Activated T-helper 1 cell treated with anti-CD3 and anti-CD28 coated beads, Interleukin-2, amount 50 U/mL, for 16 hours (primary cell): Measurements from ENCODE around the gene PEG3.
"Not testable (repeated sequence)": the region's sequence is repeated elsewhere in the genome, so short reads cannot be mapped to it uniquely, and the experiment has no call there.

Experiments
- DNase-seq, 2 donors: peaks; one replicate each; pipeline ENCODE4 v3.0.0-alpha.2; 2020; ENCODE audit warnings: low read depth in 1 of 2, low spot score in 1 of 2

Gene PEG3

DNA sequence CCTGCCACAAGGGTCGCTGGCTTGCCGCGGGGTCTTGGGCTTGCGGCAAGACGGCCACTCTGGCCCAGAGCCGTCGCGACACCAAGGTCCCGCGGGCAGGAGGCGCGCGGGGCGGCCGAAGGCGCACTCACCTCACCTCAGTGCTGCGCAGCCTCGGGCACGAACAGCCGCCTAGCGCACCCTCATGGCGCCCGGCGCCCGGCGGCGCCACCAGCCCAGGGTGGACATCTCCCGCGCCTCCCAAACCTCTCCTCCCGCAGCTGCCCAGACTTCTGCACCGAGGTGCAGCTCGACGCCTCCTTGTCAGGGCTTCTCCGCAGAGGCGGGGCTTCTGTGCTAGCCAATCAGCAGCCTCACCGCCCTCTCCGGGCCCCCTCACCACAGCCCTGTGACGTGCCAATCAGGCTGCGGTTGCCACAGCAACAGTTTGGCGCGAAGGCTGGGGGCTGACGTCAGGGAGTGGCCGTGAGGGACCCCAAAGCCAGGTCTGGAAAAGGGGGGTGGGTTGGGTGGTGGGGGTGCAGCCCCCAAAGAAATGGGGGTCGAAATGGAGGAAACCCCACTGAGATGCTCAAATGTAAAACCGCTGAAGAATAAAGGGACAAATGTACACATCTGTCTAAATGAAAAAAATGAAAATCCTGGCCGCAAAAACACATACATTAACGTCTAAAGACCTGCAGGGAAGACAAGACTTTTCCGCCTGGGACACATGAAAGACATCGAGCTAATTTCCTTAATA lies at the start of gene PEG3, which contains the start of gene ZIM2:
Gene PEG3 (minus strand): TSS at position 276 of the 742 bp plus-strand sequence. CDS start 16,071 bp downstream, outside the sequence.
Gene ZIM2 (minus strand): TSS at position 276 of the 742 bp plus-strand sequence. CDS start 16,449 bp downstream, outside the sequence.
- no peak for DNase-seq

DNA sequence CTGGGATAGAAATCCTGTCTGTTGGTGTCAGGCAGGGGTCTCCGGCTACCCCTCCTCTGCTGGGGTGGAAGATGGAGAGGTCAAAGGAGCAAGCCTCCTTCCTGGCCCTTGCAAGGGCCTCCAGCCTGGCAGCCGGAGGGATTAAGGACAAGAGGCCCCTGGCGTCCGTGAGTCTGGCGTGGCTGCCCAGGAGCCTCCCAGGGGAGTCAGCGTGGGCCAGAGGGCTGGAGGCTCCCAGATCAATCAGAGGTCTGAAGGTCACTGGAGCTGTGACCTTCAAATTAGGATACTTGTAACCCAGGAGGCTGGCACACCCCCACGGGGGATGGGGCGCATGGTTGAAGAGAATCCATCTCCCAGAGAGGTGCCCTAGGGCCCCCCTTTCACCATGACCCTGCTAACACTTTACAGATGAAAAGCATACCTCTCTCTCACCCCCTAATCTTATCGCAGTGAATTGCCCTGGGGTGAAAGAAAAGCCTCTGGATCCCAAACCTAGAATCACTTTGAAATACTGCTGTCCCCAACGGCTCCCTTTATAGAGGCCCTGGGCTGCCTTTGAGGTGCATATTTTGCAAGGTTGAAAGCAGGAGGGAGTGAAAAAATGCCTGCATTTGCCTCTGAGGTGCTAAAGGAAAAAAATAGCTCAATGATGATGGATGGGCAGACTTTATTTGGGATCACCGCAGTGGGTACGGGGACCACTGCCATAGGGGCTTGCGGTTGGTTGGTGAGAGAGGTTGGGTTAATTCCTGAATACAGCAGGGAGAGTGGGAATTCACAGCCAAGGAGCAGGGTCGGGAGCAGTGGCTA lies 44.9 kb upstream of the PEG3 start:
- DNase-seq = no peak

DNA sequence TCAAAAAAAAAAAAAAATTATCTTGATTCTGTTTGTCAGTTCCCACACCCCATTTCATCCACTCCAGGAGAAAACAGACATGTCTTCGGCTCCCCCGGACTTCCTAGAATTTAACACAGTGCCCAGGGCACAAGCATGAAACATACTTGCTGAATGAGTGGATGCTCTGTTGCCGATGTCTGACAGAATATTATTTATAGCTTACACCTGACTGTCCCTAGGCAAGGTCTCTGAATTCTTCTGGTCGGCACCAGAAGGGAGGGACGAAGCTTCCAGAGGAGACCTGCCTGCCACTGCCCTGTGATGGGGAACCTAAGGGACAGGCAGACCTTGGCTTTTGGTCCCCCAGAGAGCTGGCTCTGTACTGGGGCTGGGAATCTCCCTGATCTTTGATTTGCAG lies 43.9 kb upstream of the PEG3 start:
- no peak for DNase-seq

DNA sequence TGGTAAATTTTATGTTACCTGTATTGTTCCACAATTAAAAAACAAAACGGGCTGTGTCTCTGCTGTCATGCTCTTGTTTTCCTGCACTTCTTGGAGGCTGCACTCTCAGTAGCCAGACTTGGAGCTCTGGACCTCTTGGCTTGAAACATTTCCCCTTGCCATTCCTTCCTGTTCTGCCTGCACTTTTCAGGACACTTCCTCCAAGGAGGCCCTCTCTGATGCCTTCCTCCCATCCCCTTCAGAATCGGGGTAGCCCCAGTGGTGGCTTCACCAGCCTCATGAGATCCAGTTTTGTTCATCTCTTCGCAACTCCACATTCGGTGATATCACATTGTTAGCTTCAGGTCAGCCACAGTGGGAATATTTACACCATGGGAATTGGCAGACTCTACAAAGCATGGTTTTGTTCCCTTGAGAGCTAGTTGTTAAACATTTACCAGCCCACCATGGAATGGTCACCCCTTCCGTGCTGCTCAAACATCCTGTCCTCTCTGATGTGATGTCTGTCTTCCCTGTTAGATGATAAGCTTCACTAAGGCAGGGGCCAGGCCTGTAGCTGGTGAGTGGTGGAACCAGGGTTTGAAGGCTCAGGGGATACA lies 40.2 kb upstream of the PEG3 start:
- no peak for DNase-seq

DNA sequence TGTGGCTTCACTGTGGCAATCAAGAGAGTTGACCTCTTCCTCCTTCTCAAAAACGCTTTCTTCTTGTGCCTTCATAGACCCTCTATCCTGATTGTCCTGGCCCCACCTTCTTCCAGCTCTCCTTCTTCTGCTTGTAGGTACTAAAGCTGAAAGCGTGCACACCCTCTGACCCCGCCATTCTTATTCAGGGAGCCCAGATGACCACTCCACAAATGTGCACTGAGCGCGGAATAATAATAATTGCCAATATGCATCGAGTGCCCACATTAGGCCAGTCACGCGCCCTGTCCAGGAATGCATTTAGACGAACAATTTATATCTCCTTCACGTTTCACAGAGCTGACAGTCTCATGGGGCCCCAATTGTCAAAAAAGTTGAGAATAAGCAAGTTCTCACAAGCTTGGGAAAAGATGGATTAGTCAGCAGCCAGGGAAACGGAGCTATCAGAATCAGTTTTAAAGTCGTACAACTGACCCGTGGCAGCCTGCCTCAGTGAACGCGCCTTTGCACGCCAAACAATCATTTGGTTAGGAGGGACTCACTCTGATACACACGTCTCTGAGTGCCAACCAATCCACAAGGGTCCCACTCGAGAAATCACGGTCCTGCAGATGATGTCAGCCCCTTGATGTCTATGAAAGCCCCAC lies 36.7 kb upstream of the PEG3 start:
- DNase-seq = no peak

DNA sequence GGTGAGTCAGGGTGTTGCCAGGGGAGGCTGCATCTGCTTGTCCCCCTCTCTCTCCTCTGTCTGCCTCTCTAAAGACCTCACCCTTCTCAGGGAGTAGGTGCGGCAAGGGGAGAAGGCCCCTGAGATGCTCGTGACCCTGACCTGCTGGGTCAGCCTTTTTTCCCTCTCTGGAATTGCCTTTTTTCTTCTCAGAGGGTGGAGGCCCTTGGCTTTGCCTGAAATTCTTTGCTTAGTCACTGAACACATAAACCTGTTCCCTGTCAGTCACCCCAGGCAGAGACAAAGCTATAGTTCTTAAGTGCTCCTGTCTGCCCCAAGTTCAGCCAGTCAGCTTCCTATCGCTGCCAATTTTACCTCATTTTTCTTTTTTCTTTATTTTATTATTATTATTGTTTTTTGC lies 35.2 kb upstream of the PEG3 start:
- DNase-seq = no peak

DNA sequence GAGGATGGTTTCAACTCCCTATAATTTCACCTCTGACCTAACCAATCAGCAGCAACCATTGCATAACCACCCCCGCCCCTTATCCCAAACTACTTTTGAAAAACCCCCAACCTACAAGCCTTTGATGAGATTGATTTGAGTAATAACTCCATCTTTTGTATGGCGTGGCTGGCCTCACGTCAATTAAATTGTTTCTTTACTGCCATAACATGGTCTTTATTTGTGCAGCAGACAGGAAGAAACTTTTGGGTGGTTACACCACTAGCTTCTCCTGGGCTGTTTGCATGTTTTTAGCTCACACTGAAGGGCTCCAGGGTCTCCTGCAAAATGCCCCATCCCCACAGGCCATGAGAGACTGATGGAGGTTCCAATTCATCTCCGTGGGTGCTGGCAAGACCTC lies 34.0 kb upstream of the PEG3 start:
- no peak for DNase-seq

DNA sequence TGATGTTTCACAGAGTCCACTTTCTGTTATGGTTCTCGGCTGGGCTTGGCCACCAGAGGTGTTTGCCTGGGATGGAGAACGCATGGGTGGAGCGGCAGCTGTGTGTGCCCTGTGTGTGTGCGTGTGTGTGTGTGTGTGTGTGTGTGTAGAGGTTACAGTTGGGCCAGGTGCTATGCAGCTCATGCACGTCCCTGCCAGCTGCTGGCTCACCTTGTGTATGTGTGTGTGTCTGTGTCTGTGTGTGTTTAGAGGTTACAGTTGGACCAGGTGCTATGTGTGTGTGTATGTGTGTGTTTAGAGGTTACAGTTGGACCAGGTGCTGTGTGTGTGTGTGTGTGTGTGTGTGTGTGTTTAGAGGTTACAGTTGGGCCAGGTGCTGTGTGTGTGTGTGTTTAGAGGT lies 33.0 kb upstream of the PEG3 start:
- no peak for DNase-seq

DNA sequence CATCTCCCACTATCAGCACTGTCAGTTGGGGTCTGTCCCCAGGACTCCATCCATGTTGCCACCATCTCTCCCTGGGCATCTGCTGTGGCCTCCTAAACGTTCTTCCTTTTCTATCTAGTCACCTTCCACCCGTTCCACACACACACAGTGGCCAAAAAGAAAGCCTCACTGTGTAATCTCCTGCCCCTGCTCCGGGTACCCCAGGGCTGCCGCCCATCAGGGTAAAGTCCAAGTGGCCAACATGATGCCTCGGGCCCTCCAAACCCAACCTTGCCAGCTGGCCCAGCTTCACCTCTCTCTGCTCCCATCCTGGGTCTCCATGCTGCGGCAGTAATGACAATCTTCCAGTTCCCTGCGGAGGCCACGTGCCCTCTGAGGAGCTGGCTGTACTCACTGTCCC lies 29.4 kb upstream of the PEG3 start:
- DNase-seq = no peak

DNA sequence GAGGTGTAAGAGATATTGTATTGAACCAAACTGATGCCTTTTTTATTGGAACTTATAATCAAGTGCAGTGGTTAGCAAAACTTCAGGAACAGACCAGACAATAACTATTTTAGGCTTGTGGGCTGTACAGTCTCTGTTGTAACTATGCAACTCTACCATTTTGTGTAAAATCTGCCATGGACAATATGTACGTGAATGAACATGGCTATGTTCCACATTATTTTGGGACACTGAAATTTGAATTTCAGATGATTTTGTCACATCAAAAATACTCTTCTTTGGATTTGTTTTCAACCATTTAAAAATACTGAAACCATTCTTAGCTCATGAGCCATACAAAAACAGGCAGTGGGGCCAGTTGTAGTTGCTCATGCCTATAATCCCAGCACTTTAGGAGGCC lies 27.9 kb upstream of the PEG3 start:
- DNase-seq = no peak

DNA sequence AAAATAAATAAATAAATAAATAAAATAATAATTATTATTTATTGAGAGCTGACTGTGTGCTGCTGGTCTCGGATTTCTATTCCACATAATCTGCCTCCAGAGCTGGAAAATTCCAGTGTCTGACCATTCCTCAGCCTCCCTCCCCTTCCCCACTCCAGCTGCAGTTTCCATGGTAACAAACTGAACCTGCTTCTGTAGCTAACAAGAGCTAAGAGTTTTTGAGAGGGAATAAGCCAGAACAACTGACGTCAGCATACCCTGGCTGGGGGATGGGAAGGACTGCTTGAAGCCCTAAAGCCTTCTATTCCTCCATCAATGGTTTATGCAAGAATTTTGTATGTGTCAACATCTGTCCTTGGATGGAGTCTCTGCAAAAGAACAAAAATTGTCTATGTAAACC lies 26.0 kb upstream of the PEG3 start:
- DNase-seq = no peak

DNA sequence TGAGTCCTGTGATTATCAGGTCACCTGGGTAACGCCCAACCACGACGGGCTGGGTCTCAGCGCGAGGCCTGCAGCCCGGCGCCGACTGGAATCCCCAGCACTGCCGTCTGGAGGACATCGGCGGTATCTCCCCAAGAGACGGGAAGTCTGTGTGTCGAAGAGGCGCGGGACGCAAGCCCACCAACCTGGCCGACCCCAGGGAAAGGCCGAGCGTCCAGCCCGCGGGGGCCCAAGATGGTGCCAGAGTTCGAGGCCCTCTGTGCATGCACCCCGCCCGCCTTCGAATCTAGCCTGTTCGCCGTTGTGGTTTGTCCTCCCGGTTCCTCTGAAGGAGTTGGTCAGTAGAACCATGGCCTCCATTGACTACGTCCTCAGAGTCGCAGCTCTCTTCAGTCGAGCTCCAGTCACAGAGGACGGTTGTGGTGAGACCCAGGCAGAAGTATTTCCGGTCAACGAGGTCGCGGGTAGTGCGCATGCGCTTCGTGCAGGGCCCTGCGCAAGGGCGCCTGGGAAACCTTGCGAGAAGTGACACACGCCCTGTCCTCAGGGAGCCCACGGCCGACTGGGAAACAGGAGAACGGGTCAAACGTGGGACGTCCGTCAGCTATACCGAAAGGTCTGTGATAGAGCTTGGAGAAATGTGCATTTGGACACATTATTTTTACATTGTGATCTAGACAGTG lies 24.1 kb upstream of the PEG3 start:
- no peak for DNase-seq

DNA sequence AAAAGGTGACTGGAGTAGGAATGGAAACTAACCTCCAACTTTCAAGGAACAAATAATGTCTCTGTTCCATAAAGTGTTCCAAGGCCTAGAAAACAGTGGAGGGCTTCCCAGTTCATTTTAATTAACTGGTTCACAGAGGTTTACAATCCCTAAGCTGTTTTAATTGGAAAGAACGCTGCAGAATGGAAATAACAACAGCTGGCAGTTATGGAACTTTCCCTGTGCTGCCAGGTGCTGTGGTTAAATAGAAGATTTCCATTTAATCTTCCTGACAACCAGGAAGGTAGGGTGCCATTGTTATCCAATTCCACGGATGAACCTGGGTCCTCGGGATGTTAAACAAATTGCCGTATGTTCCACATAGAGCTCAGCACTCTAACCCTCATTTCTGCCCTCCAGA lies 22.2 kb upstream of the PEG3 start:
- DNase-seq = no peak

DNA sequence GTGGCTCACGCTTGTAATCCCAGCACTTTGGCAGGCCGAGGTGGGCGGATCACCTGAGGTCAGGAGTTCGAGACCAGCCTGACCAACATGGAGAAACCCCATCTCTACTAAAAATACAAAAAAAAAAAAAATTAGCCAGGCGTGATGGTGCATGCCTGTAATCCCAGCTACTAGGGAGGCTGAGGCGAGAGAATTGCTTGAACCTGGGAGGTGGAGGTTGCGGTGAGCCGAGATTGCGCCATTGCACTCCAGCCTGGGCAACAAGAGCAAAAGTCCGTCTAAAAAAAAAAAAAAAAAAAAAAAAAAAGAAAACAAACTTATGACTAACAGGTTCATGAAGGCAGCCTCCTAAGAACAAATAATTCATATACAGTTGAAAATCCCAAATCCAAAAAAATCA lies 19.9 kb upstream of the PEG3 start:
- DNase-seq = not testable (repeated sequence)

DNA sequence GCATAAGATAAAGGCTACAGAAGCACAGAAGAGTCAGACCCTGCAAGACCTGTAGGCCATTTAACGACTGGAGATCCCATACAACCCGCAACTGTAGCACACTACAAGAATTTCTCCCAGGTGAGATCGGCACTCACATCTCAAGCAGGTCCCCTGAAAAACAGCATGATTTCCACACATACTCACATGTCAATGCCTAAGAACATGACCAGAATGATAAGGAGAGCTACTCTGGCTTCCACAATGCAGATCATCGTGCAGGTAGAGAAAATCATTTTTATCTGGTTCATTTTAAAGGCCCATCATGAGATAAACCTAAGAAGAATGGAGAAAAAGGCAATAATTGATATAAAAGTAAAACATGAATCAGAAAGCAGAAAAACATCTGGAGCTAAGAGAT lies 17.5 kb upstream of the PEG3 start:
- no peak for DNase-seq

DNA sequence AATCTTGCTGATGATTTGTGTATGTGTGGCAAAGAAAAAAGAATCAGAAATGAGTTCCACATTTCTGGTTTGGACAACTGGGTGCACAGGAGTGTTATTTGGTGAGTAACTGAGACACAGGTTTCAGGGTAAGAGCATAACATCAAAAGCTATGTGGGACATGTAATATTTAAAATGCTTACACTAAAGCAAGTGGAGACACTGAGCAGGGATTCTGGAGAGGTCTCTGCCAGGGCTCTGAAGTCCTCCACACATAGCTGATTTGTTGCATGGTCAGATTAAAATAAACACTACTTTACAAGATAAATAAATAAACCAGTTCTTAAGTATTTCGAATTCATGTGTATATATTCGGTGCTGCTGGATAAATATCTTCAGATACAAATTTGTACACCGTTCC lies 16.3 kb upstream of the PEG3 start:
- DNase-seq = no peak

DNA sequence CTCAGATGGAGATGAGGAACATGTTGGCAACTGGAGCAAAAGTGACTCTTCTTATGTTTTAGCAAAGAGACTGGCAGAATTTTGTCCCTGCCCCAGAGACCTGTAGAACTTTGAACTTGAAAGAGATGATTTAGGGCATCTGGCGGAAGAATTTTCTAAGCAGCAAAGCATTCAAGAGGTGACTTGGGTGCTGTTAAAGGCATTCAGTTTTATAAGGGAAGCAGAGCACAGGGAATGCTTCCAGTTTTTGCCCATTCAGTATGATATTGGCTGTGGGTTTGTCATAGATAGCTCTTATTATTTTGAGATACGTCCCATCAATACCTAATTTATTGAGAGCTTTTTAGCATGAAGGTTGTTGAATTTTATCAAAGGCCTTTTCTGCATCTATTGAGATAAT lies 11.8 kb upstream of the PEG3 start:
- DNase-seq = not testable (repeated sequence)

DNA sequence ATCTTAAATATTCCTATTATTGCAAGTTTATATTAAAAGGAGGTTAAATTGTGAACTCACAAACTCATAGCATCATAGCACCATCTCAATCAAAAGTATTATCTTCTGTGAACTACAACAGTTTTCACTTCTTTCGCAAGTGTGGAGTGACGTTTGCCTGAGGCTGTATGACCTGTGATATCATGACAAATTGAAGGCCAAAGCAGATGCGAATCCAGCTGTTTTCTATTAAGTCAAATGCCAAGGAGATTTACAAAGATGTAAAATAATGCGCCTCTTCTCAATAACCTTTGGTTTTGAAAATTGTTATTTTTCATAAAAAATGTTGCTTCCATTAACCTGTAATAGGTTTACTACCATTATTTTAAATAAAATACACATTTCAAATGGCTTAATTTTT lies 7.6 kb upstream of the PEG3 start:
- no peak for DNase-seq

DNA sequence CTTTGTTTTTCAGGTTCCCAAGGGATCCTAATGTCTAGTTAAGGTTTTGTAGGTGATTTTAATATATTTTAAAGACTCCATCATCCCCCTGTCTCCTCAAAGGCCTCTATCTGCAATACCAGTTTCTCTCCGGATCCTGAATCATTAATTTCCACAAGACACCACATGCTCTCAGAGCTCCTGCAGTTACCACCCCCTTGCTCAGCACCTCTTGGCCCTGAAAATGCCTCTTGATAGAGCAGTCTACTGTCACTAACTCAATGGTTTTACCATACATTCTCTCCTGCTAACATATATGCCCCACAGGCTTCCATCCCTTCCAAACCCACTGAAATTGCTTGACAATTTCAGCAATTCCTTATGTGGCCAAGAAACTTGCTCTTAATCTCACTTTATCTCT lies 1.9 kb upstream of the PEG3 start:
- DNase-seq = no peak

DNA sequence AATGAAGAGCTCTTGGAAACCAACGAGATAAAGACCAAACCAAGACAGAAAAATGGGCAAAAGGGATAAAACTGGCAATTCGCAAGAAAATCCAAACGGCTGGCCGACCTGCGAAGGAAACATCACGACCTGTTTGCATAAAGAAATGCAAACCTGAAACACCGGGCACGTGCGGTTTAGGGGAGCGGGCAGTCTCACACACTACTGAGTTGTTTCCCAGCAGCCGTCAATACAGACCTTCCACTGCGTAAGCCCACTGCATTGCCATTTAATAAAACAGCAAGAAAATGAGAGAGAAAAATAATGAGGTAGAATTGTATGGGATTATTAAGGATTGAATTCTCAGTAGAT lies 642 bp upstream of the PEG3 start:
- no peak for DNase-seq
